Lung (tissue), 12 donors: Measurements from ENCODE around the gene RCVRN. TPM values are rescaled to one million over a fixed set of nuclear protein-coding genes. Genes with fewer than 3 reads are reported as not detected.
"Not testable (repeated sequence)": the region's sequence is repeated elsewhere in the genome, so short reads cannot be mapped to it uniquely, and the experiment has no call there.

Experiments
- ATAC-seq: fragments of 200-7000 bp; cut with Tn5 transposase; one replicate; pipeline ENCODE4 v1.9.1; 2020; ENCODE audit warnings: moderate number of reproducible peaks; ENCODE audit not compliant: insufficient read depth, low FRiP score
- DNase-seq, 3 donors: peaks; one replicate each; pipeline ENCODE4 v3.0.0-alpha.2; 2013 to 2017
- H3K27ac ChIP-seq, 2 donors: one replicate each; pipeline ENCODE4 v1.5.1; 2013; ENCODE audit warnings: mild to moderate bottlenecking in 2 of 2, moderate library complexity in 2 of 2, control low read depth in 1 of 2, inconsistent platforms in 1 of 2, low read depth in 1 of 2, low read length in 1 of 2
- H3K27me3 ChIP-seq, 3 donors: one replicate each; pipeline ENCODE4 v1.5.1; 2013; ENCODE audit warnings: low read length in 2 of 3; ENCODE audit not compliant: control insufficient read depth in 3 of 3, insufficient read depth in 3 of 3
- H3K36me3 ChIP-seq, 4 donors: one replicate each; pipeline ENCODE4 v1.5.1; 2013; ENCODE audit warnings: low read length in 4 of 4, mild to moderate bottlenecking in 1 of 4, moderate library complexity in 1 of 4; ENCODE audit not compliant: control insufficient read depth in 4 of 4, insufficient read depth in 4 of 4
- H3K4me1 ChIP-seq, 5 donors: one replicate each; pipeline ENCODE4 v1.5.1; 2013; ENCODE audit warnings: low read length in 5 of 5, mild to moderate bottlenecking in 2 of 5, moderate library complexity in 1 of 5; ENCODE audit not compliant: control insufficient read depth in 5 of 5, insufficient read depth in 5 of 5
- H3K4me3 ChIP-seq: one replicate; pipeline ENCODE4 v1.5.1; 2013; ENCODE audit warnings: mild to moderate bottlenecking, control low read depth, moderate library complexity
- H3K9ac ChIP-seq, 2 donors: one replicate each; pipeline ENCODE4 v1.5.1; 2013; ENCODE audit warnings: low read length in 2 of 2, control low read depth in 1 of 2; ENCODE audit not compliant: insufficient read depth in 1 of 2
- H3K9me3 ChIP-seq, 4 donors: one replicate each; pipeline ENCODE4 v1.5.1; 2013; ENCODE audit warnings: low read length in 3 of 4, mild to moderate bottlenecking in 1 of 4, moderate library complexity in 1 of 4; ENCODE audit not compliant: control insufficient read depth in 4 of 4, insufficient read depth in 3 of 4
- WGBS, 2 donors: extraction: QIAGEN DNeasy Blood & Tissue Kit; methylation state at CpG; one replicate each; pipeline ENCODE4 v1.1.7; 2013; 5-methylcytosine and 5-hydroxymethylcytosine counted together
- polyA plus RNA-seq, 2 donors: library from polyadenylated mRNA; stranded (reverse); fragments of 200-250 nt; gene quantifications; one replicate each; pipeline ENCODE4 v1.2.1, GENCODE V29; 2013
- total RNA-seq, 2 donors: library from RNA; depleted of rRNA in 1 of 2; stranded (reverse); fragments of >200 nt in 1 of 2; gene quantifications; one replicate each; pipeline ENCODE4 v1.2.1, GENCODE V29; 2014 to 2021
- TF ChIP-seq, protein P1 (sequence below): IDR thresholded peaks from 2 replicates; pipeline ENCODE4 v1.5.1; 2012; ENCODE audit warnings: mild to moderate bottlenecking; ENCODE audit errors: control extremely low read depth, extremely low read depth
- donor health status: control.
- donor health status: control.
- donor health status: Bipolar disorder and iron deficiency.
- donor health status: healthy.
- donor health status: DM: yes; HTN: yes; CAD: no.

RCVRN gene
- total and polyA plus RNA-seq, 4 donors = 0.09 to 0.31 (median 0.24) TPM; not detected in 1

DNA sequence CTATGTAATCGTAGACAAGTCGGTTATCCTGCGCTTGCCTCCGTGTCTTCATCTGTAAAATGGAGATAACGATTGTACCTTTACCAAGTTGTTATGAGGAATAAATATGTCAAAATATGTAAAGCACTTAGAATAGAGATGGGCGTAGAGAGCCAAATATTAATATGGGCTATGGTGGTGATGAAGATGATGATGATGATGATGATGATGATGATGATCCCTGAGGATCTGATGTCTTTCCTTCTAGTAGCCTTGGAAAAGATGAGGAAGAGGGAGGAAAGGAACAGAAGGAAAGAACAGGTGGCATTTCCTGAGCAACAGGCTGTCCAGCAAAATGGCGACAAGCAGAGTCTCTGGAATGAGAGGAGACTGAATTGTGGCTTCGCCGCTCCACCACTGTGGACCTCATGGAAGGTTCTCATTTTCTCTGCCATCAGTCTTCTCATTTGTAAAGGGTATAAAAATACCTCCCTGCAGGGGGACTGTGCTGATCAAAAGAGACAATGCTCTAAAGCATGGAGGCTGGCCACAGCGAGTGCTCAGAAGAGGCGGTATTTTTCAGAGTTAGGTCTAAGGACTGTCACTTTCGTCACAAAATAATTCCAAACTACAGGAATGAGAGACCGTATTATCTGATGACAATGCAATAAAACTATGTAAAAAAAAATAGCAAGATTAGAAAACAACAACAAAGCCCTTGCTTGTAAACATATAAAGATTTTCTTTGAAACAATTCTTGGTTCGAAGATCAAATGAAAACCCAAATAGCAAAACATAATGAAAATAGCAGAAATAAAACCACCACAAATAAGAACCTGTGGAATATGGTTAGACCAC lies 17.2 kb upstream of the RCVRN start:
- Histone ChIP-seq H3K27ac (no peak overlapping the region), H3K9me3 (no peaks in the 10 kb centered on the region), H3K4me3 (no peak overlapping the region), H3K27me3 (no peaks in the 10 kb centered on the region), H3K9ac (no peak overlapping the region), H3K4me1 (no peaks in the 10 kb centered on the region), H3K36me3 (peaks cover 0 to 30% (median 18%) of the 10 kb centered on the region in 4 donors)
- TF ChIP-seq, protein P1, sequence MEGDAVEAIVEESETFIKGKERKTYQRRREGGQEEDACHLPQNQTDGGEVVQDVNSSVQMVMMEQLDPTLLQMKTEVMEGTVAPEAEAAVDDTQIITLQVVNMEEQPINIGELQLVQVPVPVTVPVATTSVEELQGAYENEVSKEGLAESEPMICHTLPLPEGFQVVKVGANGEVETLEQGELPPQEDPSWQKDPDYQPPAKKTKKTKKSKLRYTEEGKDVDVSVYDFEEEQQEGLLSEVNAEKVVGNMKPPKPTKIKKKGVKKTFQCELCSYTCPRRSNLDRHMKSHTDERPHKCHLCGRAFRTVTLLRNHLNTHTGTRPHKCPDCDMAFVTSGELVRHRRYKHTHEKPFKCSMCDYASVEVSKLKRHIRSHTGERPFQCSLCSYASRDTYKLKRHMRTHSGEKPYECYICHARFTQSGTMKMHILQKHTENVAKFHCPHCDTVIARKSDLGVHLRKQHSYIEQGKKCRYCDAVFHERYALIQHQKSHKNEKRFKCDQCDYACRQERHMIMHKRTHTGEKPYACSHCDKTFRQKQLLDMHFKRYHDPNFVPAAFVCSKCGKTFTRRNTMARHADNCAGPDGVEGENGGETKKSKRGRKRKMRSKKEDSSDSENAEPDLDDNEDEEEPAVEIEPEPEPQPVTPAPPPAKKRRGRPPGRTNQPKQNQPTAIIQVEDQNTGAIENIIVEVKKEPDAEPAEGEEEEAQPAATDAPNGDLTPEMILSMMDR = no peak
- ATAC-seq = no peak
- DNase-seq = no peak
- 93 to 96% methylated on average over 14 of the region's 14 CpGs for WGBS, 2 donors

DNA sequence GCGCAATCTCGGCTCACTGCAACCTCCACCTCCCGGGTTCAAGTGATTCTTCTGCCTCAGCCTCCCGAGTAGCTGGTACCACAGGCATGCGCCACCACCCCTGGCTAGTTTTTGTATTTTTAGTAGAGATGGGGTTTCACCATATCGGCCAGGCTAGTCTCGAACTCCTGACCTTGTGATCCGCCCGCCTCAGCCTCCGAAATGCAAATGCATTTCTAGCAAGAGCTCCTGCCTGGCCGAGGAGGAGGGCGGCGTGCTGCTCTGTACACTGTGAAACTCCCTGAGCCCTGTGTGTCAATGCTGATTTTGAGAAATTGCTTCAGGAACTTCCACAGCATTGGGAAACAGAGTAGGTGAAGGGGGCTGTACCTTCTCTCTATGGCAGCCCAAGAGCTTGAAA lies 16.1 kb upstream of the RCVRN start:
- not testable (repeated sequence) for DNase-seq
- H3K36me3 ChIP-seq = peaks cover 4 to 33% (median 24%) of the 10 kb centered on the region in 4 donors

DNA sequence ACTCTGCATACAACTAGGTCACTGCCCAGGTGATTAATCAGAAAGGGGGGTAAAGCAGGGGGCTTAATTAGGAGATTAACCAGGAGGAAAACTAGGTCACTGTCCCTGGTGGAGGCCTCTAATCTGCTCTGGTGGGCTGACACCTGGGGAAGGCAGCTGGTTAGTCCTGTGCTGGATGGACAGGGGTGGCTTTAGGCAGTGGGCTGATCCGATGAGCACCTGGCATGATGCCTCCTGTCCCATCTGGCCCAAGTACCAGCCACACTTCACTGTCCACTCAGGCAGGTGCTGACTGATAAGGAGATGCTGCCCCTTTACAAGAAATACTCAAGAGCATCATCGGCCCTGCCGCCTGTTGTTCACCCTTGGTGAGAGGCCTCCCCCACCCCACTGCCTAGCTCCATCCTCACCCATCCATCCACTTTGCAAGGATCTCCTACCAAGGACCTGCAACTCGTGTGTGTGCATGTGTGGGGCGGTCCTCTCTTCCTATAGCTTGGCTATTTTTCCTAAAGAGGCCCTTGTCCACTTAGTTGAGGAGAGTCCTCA lies 13.8 kb upstream of the RCVRN start:
- Histone ChIP-seq H3K4me3 (no peak overlapping the region), H3K27me3 (no peaks in the 10 kb centered on the region), H3K9ac (no peak overlapping the region), H3K9me3 (no peaks in the 10 kb centered on the region), H3K27ac (no peak overlapping the region), H3K36me3 (peaks cover 4 to 40% (median 27%) of the 10 kb centered on the region in 4 donors), H3K4me1 (no peaks in the 10 kb centered on the region)
- ATAC-seq (no peak), DNase-seq (no peak)
- TF ChIP-seq, protein P1 = no peak
- WGBS, 2 donors = 81 to 96% methylated on average over 5 of the region's 5 CpGs

More for the DNA sequence above, 16.1 kb upstream of the RCVRN start:
- not testable (repeated sequence) for H3K4me1 ChIP-seq, H3K9me3 ChIP-seq, H3K27ac ChIP-seq, H3K4me3 ChIP-seq, H3K27me3 ChIP-seq, H3K9ac ChIP-seq, ATAC-seq
- WGBS, 2 donors = 82 to 90% methylated on average over 11 to 13 of the region's 13 CpGs

DNA sequence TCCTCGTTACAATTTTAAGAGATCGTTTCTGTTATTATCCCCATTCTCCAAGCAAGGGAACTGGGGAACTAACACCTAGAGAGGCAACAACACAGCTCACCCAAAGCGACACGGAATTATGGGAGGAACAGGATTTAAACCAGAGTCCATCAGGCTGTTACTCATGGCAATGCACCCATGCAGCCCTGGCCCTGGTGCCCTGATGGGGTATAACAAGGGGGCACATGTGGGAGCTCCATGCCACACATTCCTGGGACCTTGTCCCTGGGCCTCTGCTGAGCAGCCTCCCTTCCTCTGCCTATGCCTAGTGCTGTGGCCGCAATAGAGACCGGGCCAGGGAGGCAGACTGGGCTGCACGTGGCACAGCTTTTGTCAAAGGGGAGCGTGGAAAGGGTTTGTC lies 13.3 kb upstream of the RCVRN start:
- H3K27ac ChIP-seq = no peak overlapping the region
- 88 to 96% methylated on average over 8 of the region's 8 CpGs for WGBS, 2 donors
- H3K9me3 ChIP-seq = no peaks in the 10 kb centered on the region
- TF ChIP-seq, protein P1 = no peak
- H3K4me1 ChIP-seq = no peaks in the 10 kb centered on the region
- peaks cover 4 to 44% (median 25%) of the 10 kb centered on the region in 4 donors for H3K36me3 ChIP-seq
- no peak overlapping the region for H3K9ac ChIP-seq
- ATAC-seq (no peak), DNase-seq (no peak)
- no peaks in the 10 kb centered on the region for H3K27me3 ChIP-seq
- H3K4me3 ChIP-seq = no peak overlapping the region
